OCI-LY7 (cell line): ENCODE results near the gene SLC13A3.

Experiments
- EZH2phosphoT487 ChIP-seq: fragments of 200-600 bp; sonication (generic); IDR thresholded peaks from 2 replicates; pipeline ENCODE4 v1.6.1; 2018; ENCODE audit warnings: low read depth, borderline replicate concordance, mild to moderate bottlenecking, mixed run types, antibody characterized with exemption, low read length, moderate library complexity, mixed read lengths
- TF ChIP-seq, protein P1 (sequence below): fragments of 200-600 bp; sonication (generic); conservative IDR thresholded peaks from 2 replicates; pipeline ENCODE4 v1.5.1; 2014; ENCODE audit warnings: mild to moderate bottlenecking, antibody characterized with exemption, low read length, moderate library complexity, mixed read lengths

DNA sequence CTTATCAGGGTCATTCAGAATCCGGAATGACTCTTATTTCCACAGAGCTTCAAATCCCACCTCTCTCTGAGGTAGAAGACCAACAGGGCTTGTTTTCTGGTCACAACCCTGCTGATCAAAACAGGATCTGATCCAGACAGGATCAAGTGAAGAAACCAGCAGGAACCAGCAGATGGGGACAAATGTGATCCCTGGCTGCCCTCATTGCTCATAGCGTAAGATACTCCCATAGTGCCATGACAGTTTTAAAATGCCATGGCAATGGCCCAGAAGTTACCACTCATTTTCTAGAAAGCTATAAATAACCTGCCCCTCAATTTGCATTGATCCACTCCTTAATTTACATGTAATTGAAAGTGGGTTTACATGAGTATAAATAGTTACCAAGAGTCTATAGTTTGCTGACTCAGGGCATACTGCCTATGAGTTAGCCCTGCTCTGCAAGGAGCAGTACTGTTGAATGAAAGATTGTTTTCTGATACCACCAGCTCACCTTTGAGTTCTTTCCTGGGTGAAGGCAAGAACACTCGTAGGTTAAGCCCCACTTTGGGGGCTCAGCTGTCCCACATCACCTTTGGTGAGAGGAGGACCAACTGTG lies 131.7 kb downstream of the SLC13A3 start:
- TF ChIP-seq, protein P1, sequence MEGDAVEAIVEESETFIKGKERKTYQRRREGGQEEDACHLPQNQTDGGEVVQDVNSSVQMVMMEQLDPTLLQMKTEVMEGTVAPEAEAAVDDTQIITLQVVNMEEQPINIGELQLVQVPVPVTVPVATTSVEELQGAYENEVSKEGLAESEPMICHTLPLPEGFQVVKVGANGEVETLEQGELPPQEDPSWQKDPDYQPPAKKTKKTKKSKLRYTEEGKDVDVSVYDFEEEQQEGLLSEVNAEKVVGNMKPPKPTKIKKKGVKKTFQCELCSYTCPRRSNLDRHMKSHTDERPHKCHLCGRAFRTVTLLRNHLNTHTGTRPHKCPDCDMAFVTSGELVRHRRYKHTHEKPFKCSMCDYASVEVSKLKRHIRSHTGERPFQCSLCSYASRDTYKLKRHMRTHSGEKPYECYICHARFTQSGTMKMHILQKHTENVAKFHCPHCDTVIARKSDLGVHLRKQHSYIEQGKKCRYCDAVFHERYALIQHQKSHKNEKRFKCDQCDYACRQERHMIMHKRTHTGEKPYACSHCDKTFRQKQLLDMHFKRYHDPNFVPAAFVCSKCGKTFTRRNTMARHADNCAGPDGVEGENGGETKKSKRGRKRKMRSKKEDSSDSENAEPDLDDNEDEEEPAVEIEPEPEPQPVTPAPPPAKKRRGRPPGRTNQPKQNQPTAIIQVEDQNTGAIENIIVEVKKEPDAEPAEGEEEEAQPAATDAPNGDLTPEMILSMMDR, result no peak
- no peak for TF ChIP-seq EZH2phosphoT487
